ENCODE data around the gene FAM241A.

Gene FAM241A

DNA sequence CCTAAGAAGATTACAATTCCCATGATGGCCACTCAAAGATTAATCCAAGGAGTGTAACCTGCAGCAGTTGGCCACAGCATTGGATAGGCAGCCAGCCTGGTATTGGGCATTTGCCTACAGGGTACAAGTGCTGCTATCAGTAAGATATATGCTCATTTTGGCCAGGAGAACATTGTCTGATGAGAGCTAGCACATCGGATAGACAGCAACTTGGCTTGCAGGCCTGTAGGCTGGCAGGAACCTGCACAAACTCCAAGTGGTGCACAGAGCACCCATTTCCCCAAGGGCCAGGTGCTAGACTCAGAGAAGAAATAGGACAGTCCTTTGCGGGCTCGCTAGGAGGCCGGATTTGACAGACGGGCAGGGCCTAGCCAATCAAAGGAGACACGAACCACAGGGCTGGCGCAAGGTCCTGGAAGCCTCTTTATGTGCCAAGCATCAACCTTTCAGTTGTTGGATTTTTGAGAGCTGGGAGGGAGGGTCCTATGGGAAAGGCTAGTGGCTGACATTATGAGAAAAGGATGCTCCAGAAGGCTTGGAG lies 74.6 kb downstream of the FAM241A start:
- DNase-seq = no peak

GRCh38 chr4:112222219-112222955 lies 77.1 kb downstream of the FAM241A start:
- no peak for DNase-seq

- DNase-seq = no peak
Measured at GRCh38 chr4:112225157-112225556, 79.9 kb downstream of the FAM241A start.

GRCh38 chr4:112230879-112231778 lies 85.9 kb downstream of the FAM241A start:
- peak; percentile 94 to 97 (median 95) for DNase-seq

- DNase-seq = peak; percentile 63 to 82 (median 71)
Measured at GRCh38 chr4:112231779-112232713, 86.8 kb downstream of the FAM241A start, which contains the start of gene AP1AR. AP1AR (plus strand) TSS chr4:112231787; CDS start chr4:112232092, 305 bp downstream.

GRCh38 chr4:112234952-112235609 lies 89.8 kb downstream of the FAM241A start:
- peak in 3 of 5 experiments; percentile 18 to 71 (median 37) for DNase-seq

- DNase-seq = no peak
Measured at GRCh38 chr4:112236040-112236439, 90.8 kb downstream of the FAM241A start.

- DNase-seq = no peak
Measured at GRCh38 chr4:112238833-112239232, 93.6 kb downstream of the FAM241A start.

Measured in T-helper 2 cell (primary cell).